OCI-LY7 (cell line): ENCODE results near the gene KRT79. TPM values are rescaled to one million over a fixed set of nuclear protein-coding genes. Genes with fewer than 3 reads are reported as not detected.

ENCODE experiments used
- BruUV-seq: library from RNA; stranded (reverse); fragments of 400-500 nt; replicated peaks from 2 replicates; lab custom pipeline; 2021; lab: Mats Ljungman, UMichigan
- CTCF ChIA-PET: fragments of 300-600 bp; sonication (Branson Sonifier 250); formaldehyde crosslinking; loops from one replicate; lab custom pipeline; 2022; ENCODE audit warnings: antibody characterized with exemption; ENCODE audit not compliant: unreplicated experiment; lab: Charles Lee
- POLR2A ChIA-PET: fragments of 300-600 bp; sonication (Branson Sonifier 250); formaldehyde crosslinking; loops from one replicate; lab custom pipeline; 2022; ENCODE audit warnings: antibody characterized with exemption; lab: Charles Lee
- DNase-seq: peaks from one replicate; pipeline ENCODE4 v3.0.0-alpha.2; 2015; ENCODE audit warnings: low spot score
- H2AFZ ChIP-seq: fragments of 200-600 bp; sonication (generic), shearing (Covaris generic); 2 replicates; pipeline ENCODE4 v1.6.1; 2014; ENCODE audit warnings: mild to moderate bottlenecking, antibody characterized with exemption, low read length, moderate library complexity
- H3K27ac ChIP-seq: fragments of 200-600 bp; sonication (generic); 2 replicates; pipeline ENCODE4 v1.5.1; 2014; ENCODE audit warnings: mixed run types, low read depth, mild to moderate bottlenecking, moderate library complexity, low read length, inconsistent platforms; ENCODE audit not compliant: poor library complexity, severe bottlenecking
- H3K36me3 ChIP-seq: fragments of 200-600 bp; sonication (generic); 2 replicates; pipeline ENCODE4 v1.6.1; 2014; ENCODE audit warnings: mild to moderate bottlenecking, antibody characterized with exemption, low read length, moderate library complexity, mixed read lengths; ENCODE audit not compliant: insufficient read depth
- H3K4me1 ChIP-seq: fragments of 200-600 bp; sonication (generic); 2 replicates; pipeline ENCODE4 v1.5.1; 2014; ENCODE audit warnings: mild to moderate bottlenecking, low read length; ENCODE audit not compliant: insufficient read depth, poor library complexity, severe bottlenecking
- H3K4me2 ChIP-seq: fragments of 200-600 bp; sonication (generic); 2 replicates; pipeline ENCODE4 v1.6.1; 2014; ENCODE audit warnings: mild to moderate bottlenecking, low read length
- H3K4me3 ChIP-seq: fragments of 200-600 bp; sonication (generic); 2 replicates; pipeline ENCODE4 v1.5.1; 2014; ENCODE audit warnings: mild to moderate bottlenecking, low read depth, low read length; ENCODE audit not compliant: poor library complexity, severe bottlenecking
- H3K79me2 ChIP-seq: fragments of 200-600 bp; sonication (generic); 2 replicates; pipeline ENCODE4 v1.6.1; 2016; ENCODE audit warnings: low read depth, mild to moderate bottlenecking, low read length, moderate library complexity, mixed read lengths; ENCODE audit not compliant: insufficient read depth
- H3K9me2 ChIP-seq: fragments of 200-600 bp; sonication (generic); 2 replicates; pipeline ENCODE4 v1.6.1; 2016; ENCODE audit warnings: mild to moderate bottlenecking, low read length, mixed read lengths; ENCODE audit not compliant: insufficient read depth
- H3K9me3 ChIP-seq: fragments of 200-600 bp; sonication (generic); 2 replicates; pipeline ENCODE4 v1.6.1; 2014; ENCODE audit warnings: mild to moderate bottlenecking, mixed run types, low read length, mixed read lengths
- H4K20me1 ChIP-seq: fragments of 200-600 bp; sonication (generic); 2 replicates; pipeline ENCODE4 v1.6.1; 2014; ENCODE audit warnings: mild to moderate bottlenecking, antibody characterized with exemption, low read length, moderate library complexity, mixed read lengths; ENCODE audit not compliant: insufficient read depth
- EZH2phosphoT487 ChIP-seq: fragments of 200-600 bp; sonication (generic); IDR thresholded peaks from 2 replicates; pipeline ENCODE4 v1.6.1; 2018; ENCODE audit warnings: low read depth, borderline replicate concordance, mild to moderate bottlenecking, mixed run types, antibody characterized with exemption, low read length, moderate library complexity, mixed read lengths
- intact Hi-C: fragments of 100-400 bp; cut with micrococcal nuclease; formaldehyde crosslinking; loops from one replicate; pipeline ENCODE4 v1.10.0; 2022; ENCODE audit not compliant: unreplicated experiment
- total RNA-seq, 2 experiments: library from RNA; depleted of rRNA in 1 of 2; stranded (reverse); fragments of >200 nt in 1 of 2; shearing (Covaris generic) in 1 of 2; gene quantifications; 2 replicates each; pipeline ENCODE4 v1.2.3, GENCODE V29; 2014 to 2022
- TF ChIP-seq, protein P1 (sequence below): fragments of 200-600 bp; sonication (generic); conservative IDR thresholded peaks from 2 replicates; pipeline ENCODE4 v1.5.1; 2014; ENCODE audit warnings: mild to moderate bottlenecking, antibody characterized with exemption, low read length, moderate library complexity, mixed read lengths

Gene KRT79
- total RNA-seq, 2 experiments from 2014 or later, result not detected

DNA sequence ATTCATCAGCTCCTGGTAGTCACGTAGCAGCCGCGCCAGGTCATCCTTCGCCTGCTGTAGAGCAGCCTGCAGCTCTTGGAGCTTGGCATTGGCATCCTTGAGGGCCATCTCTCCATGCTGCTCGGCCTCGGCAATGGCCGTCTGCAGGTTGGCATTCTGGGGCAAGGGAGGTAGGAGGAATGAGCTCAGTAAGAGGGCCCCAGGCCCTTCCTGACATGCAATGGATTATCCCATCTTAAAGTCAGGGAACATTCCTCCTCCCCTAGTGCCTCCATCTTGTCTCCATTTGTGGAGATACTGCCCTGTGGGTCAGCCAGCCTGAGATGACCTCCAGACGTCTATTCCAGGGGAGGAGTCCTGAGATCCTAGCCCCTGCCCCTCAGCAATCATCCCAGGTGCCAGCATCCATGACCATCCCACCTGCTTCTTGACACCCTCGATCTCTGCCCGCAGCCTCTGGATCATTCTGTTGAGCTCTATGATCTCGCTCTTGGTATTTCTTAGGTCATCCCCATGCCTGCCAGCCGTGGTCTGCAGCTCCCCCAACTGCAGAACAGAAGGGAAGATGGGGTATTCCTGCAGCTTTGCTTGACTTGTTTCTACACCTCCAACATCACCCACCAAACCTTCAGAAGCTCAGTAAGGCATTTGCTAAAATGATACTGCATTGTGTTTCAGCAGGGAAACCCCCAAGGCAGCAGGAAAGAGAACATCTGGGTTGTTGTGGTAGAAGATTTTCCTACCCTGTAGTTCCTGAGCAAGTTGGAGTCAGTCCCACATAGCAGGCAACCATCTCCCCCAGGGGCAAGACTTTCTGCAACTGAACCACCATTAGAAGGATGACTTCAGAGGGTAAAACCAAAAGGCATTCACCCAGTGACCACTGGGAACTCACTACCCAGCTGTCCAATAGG is 42.6 kb downstream of the KRT79 start:
- ChIA-PET CTCF (no interaction called here), POLR2A (interaction anchor here (0.6 kb wide), 1 partner anchor 98 kb away, joined by 5 read pairs; no protein-coding TSS in a partner anchor)
- no peaks in the 10 kb centered on the region for H3K9me2 ChIP-seq
- no peak overlapping the region for H3K4me3 ChIP-seq
- no peak for TF ChIP-seq EZH2phosphoT487
- TF ChIP-seq, protein P1, sequence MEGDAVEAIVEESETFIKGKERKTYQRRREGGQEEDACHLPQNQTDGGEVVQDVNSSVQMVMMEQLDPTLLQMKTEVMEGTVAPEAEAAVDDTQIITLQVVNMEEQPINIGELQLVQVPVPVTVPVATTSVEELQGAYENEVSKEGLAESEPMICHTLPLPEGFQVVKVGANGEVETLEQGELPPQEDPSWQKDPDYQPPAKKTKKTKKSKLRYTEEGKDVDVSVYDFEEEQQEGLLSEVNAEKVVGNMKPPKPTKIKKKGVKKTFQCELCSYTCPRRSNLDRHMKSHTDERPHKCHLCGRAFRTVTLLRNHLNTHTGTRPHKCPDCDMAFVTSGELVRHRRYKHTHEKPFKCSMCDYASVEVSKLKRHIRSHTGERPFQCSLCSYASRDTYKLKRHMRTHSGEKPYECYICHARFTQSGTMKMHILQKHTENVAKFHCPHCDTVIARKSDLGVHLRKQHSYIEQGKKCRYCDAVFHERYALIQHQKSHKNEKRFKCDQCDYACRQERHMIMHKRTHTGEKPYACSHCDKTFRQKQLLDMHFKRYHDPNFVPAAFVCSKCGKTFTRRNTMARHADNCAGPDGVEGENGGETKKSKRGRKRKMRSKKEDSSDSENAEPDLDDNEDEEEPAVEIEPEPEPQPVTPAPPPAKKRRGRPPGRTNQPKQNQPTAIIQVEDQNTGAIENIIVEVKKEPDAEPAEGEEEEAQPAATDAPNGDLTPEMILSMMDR, result no peak
- H3K27ac ChIP-seq, result no peak overlapping the region
- intact Hi-C loops, result no loop called here
- DNase-seq, result no peak
- H3K36me3 ChIP-seq, result no peaks in the 10 kb centered on the region
- no peaks in the 10 kb centered on the region for H3K79me2 ChIP-seq
- BruUV-seq, result no TSS peak
- H2AFZ ChIP-seq, result no peak overlapping the region
- no peaks in the 10 kb centered on the region for H3K9me3 ChIP-seq
- no peaks in the 10 kb centered on the region for H3K4me1 ChIP-seq
- H4K20me1 ChIP-seq, result no peaks in the 10 kb centered on the region
- H3K4me2 ChIP-seq, result no peak overlapping the region

DNA sequence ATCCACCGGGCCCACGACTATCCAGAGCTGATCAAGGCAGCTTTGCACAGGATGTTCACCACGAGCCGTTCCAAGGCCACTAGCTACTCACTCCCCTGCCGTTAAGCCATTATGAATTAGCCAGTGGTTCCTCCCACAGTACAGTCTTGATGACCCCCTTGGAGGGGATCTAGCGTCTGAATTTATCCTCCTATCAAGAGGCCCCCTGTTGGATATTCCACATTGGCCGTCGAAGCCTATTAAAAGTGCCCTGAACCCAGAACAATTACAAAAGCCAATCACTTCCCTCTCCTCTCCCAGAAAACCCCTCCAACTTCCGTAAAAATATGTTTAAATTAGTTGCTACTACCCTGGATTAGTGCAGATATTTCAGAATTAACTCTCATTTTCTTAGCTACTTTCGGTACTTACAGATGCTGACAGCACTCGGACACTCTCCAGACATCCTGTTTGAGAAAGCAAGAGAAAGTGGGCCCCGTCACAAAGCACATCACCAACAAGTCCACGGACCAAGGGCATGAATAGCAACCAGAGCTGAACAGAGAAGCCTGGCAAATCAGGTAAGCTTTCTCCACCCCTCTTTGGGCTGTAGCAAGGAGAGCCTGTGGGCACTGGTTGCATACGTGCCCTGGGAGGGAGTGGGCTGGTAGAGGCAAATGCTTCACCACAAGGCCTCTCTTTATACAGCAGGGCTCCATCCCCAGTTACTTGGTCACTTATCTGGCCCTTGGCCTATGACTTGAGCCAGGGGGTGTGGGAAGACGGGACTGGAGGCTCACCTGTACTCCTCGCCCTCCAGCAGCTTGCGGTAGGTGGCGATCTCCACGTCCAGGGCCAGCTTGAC is 43.5 kb downstream of the KRT79 start:
- ChIA-PET POLR2A (interaction anchor here (0.6 kb wide), 1 partner anchor 99 kb away, joined by 5 read pairs; no protein-coding TSS in a partner anchor), CTCF (no interaction called here)
- Histone ChIP-seq H3K4me2 (no peak overlapping the region), H3K4me3 (no peak overlapping the region), H3K79me2 (no peaks in the 10 kb centered on the region), H3K36me3 (no peaks in the 10 kb centered on the region), H2AFZ (no peak overlapping the region), H3K27ac (no peak overlapping the region), H3K4me1 (no peaks in the 10 kb centered on the region), H3K9me3 (no peaks in the 10 kb centered on the region), H3K9me2 (no peaks in the 10 kb centered on the region), H4K20me1 (no peaks in the 10 kb centered on the region)
- TF ChIP-seq EZH2phosphoT487, result no peak
- TF ChIP-seq, protein P1, result no peak
- no peak for DNase-seq
- intact Hi-C loops, result no loop called here
- BruUV-seq, result no TSS peak
